HG02798 (cell line): ENCODE results near the gene ZNF582.
"Not testable (repeated sequence)": the region's sequence is repeated elsewhere in the genome, so short reads cannot be mapped to it uniquely, and the experiment has no call there.

Source experiments
- ATAC-seq: cut with Tn5 transposase; IDR thresholded peaks from one replicate; pipeline ENCODE4 v1.9.1; 2021; ENCODE audit warnings: mild to moderate bottlenecking; ENCODE audit not compliant: unreplicated experiment, poor library complexity

The ZNF582 gene

DNA sequence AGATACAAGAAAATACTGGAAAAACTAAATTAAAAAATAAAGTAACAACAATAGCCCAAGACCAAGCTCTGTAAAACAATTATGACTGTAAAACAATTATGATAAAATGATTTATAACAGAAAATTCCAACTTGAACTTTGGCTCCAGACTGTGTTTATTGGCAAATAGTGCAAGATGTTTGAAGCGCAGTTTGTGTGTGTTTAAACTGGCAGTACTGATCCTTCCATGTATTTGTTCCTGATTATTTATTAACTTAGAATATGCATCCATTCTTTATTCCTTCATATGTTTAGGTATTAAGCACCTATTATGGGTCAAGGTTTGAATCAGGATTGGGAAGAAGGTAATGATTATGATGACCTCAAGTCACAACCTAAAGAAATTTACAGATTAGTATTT, 37.8 kb downstream of the ZNF582 start:
- ATAC-seq = no peak

DNA sequence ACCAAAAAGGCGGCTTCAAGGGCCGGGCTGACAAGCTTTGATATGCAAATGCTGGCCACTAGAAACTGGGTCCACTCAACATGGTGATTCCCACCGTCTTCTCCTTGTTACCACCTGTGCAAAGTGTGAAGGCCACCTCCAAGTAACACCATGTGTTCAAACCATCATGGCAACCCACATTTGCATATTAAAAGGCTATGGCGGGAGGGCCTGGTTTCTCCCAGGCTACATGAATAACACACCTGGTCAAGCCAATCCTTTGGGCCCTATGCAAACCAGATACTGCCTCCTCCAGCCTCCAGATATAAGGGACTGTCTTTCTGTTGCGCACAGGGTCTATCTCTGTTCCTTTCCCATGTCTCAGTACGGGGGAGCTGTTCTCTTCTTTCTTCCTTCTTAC, 42.1 kb downstream of the ZNF582 start:
- ATAC-seq = no peak

DNA sequence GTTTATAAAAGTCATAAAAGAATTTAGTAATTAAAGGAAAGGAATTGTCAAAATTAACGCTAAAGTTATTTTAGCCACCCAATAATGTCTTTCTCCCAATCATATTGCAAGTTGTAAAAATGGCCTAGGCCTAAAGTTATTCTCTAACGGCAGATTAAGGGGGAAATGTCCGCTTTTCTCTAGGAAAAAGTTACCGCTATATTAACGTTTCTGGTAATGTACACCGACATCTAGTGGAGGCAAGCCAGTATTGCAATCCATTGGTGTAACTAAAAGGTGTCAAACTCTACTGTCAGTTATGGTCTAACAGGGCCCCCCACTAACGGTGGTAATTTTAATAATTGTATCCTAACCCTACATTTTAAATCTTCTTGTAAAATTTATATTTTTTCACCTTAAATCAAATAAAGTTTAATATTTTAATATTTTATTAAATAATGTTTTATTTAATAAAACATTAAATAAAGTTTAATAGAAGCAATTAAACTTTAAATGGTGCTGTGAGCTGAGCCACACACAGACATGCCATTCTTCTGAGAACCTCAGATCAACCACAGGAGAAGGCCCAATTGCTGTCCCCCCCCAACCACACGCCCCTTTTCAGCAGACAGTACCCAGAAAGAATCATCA, 42.8 kb downstream of the ZNF582 start:
- ATAC-seq = no peak

DNA sequence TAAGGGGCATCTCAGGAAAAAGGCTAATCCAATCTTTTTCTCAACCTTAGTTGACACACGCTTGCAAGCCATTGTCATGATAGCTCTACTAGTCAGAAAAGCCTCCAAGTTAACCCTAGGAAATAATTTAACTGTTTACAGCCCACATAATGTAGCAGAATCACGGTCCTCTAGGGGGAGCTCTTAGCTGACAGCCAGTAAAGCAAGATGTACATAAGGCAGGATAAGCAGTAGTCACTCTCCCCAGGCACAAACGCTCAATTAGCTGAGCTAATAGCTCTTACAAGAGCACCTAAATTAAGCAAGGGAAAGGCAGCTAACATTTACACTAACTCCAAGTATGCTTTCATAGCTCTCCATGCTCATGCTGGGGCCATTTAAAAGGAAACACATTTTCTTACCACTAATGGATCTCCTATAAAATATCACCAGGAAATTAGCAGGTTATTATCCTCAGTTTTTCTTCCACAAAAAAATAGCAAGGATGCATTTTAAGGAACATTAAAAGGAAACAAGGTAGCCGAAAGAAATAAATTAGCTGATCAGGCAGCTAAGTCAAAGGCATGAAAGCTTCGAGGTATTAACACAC, 45.0 kb downstream of the ZNF582 start:
- ATAC-seq = no peak

DNA sequence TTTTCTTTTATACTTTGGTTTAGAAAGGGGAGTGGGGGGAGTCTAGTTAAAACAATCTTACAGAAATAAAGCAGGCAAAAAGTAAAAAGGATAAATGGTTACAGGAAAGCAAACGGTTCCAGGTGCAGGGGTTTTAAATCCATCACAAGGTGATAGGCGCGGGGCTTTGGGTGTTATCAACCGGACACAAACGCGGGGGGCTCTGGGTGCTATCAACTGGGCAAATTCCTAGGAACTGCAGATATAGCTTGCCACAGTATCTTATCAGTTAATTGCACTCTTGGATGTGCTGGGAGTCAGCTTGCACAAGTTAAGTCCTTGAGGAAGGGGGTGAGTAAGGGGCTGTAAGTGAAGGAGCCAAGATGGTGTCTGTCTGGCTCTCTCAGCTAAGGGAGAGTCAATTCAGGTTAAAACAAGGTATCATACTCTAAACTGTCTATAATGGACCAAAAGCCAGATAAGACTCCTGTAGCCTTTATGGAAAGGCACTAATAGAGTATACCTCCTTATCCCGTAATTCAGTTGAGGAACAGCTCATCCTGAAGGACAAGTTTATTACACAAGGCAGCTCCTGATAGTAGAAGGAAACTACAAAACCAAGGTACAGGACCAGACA, 46.1 kb downstream of the ZNF582 start:
- ATAC-seq = no peak

DNA sequence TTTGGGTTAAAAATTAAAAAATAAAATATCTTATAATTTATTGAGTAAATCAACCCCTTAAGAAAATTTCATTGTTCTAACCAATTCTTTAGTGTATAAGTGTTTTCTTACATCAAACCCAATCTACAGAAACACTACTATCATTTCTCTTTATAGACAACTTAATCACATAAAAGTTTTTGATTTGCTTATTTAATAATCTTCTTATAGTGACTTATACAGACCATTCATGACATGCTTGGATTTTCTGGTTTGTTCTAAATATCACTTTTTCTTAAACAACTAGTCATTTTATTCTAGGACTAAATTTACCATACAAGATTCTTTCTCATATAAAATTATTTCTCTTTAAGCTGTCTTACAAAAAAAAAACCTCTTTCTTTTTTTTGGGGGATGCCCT, 51.4 kb downstream of the ZNF582 start:
- no peak for ATAC-seq

DNA sequence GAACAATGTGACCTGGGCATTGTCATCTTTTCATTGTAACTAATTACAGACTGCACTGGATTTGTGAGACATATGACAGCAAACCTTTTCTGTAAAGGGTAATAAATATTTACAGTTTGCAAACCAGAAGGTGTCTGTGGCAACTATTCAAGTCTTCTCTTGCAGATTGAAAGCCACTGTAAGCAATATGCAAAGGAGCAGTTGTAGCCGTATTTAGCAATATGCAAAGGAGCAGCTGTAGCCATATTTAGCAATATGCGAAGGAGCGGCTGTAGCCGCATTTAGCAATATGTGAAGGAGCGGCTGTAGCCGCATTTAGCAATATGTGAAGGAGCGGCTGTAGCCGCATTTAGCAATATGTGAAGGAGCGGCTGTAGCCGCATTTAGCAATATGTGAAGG, 54.3 kb downstream of the ZNF582 start:
- not testable (repeated sequence) for ATAC-seq

DNA sequence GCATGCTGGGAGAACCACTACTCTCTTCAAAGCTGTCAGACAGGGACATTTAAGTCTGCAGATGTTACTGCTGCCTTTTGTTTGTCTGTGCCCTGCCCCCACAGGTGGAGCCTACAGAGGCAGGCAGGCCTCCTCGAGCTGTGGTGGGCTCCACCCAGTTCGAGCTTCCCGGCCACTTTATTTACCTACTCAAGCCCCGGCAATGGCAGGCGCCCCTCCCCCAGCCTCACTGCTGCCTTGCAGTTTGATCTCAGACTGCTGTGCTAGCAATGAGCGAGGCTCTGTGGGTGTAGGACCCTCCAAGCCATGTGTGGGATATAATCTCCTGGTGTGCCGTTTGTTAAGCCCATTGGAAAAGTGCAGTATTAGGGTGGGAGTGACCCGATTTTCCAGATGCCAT, 56.3 kb downstream of the ZNF582 start:
- not testable (repeated sequence) for ATAC-seq

DNA sequence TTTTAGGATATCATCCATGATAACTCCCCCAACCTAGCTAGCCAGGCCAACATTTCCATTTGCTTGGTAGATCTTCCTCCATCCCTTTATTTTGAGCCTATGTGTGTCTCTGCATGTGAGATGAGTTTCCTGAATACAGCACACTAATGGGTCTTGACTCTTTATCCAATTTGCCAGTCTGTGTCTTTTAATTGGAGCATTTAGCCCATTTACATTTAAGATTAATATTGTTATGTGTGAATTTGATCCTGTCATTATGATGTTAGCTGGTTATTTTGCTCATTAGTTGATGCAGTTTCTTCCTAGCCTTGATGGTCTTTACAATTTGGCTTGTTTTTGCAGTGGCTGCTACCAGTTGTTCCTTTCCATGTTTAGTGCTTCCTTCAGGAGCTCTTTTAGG, 58.0 kb downstream of the ZNF582 start:
- ATAC-seq = not testable (repeated sequence)

DNA sequence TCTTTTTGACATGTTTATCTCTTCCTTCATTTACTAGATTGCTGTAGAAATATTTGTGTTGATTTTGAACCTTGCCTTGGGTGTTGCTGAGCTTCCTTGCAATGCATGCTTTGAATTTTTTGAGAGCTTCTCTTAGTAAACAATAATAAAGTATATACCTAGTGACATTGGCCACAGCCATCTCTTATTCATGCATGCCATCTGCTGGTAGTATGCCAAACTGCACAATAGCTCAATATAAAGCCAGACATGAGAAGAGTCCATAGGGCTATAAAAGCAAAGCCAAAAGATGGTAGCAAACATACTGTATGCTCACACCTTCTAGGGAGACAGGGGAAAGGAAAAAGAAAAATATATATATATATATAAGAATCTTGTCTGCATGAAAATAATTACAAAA, 59.8 kb downstream of the ZNF582 start:
- no peak for ATAC-seq
